ENCODE measurements around the gene CCSER1. TPM values are rescaled to one million over a fixed set of nuclear protein-coding genes. Genes with fewer than 3 reads are reported as not detected.

CCSER1 gene
- total RNA-seq, 1 donor from 2014 or later = 20.1 TPM

DNA sequence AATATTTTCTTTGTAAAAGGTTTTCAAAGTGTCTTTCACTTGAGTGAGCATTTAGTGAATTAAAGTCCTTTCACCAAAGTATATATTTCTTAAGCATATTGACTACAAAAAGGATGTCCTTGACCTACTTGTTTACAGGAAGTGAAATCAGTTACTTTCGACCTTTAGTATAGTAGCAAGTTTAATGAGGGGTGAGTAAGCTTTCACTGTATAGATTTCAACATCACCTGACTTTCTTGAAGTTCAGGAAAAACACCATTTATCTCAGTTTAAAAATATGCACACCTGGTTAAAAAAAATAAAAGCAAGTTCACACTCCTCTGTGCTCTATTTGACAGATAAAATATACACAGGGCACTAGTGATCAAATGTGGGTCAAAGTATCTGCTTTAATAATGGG is 88.1 kb downstream of the CCSER1 start:
- no peak overlapping the region for H3K4me3 Mint-ChIP-seq
- TF ChIP-seq, protein P1, sequence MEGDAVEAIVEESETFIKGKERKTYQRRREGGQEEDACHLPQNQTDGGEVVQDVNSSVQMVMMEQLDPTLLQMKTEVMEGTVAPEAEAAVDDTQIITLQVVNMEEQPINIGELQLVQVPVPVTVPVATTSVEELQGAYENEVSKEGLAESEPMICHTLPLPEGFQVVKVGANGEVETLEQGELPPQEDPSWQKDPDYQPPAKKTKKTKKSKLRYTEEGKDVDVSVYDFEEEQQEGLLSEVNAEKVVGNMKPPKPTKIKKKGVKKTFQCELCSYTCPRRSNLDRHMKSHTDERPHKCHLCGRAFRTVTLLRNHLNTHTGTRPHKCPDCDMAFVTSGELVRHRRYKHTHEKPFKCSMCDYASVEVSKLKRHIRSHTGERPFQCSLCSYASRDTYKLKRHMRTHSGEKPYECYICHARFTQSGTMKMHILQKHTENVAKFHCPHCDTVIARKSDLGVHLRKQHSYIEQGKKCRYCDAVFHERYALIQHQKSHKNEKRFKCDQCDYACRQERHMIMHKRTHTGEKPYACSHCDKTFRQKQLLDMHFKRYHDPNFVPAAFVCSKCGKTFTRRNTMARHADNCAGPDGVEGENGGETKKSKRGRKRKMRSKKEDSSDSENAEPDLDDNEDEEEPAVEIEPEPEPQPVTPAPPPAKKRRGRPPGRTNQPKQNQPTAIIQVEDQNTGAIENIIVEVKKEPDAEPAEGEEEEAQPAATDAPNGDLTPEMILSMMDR (IDR thresholded peaks at IDR 0.05) = no peak
- no peaks in the 10 kb centered on the region for H3K36me3 Mint-ChIP-seq (ENCODE audit: low read depth)
- no peak for ATAC-seq (ENCODE audit: low read depth)
- no peaks in the 10 kb centered on the region for H3K9me3 Mint-ChIP-seq
- no peak overlapping the region for H3K27ac Mint-ChIP-seq
- DNase-seq = no peak
- no peaks in the 10 kb centered on the region for H3K27me3 Mint-ChIP-seq
- ChIA-PET POLR2A (no interaction called here), CTCF (no interaction called here)
- intact Hi-C loops (cut with micrococcal nuclease) = no loop called here
- H3K4me1 Mint-ChIP-seq = peaks cover 8% of the 10 kb centered on the region

DNA sequence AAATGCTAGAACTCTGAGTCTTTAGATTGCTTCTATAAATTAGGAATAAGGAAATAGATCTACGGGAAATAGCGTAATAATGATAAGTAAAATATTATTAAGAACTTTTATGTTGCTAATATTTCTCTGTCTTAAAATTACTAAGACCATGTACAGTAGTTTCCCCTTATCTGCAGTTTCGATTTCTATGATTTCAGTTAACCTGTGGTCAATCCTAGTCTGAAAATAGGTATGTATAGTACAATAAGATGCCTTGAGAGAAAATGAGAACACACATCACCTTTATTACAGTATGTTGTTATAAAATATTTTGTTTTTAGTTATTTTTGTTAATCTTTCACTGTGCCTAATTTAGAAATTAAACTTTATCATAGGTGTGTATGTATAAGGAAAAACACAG is 92.6 kb downstream of the CCSER1 start:
- DNase-seq = no peak
- Mint-ChIP-seq H3K4me1 (peaks cover 11% of the 10 kb centered on the region), H3K9me3 (no peaks in the 10 kb centered on the region), H3K27ac (no peak overlapping the region), H3K4me3 (no peak overlapping the region), H3K27me3 (no peaks in the 10 kb centered on the region), H3K36me3 (ENCODE audit: low read depth) (no peaks in the 10 kb centered on the region)
- intact Hi-C loops (cut with micrococcal nuclease) = no loop called here
- TF ChIP-seq, protein P1 (IDR thresholded peaks at IDR 0.05) = no peak
- no peak for ATAC-seq (ENCODE audit: low read depth)
- ChIA-PET POLR2A (no interaction called here), CTCF (no interaction called here)

DNA sequence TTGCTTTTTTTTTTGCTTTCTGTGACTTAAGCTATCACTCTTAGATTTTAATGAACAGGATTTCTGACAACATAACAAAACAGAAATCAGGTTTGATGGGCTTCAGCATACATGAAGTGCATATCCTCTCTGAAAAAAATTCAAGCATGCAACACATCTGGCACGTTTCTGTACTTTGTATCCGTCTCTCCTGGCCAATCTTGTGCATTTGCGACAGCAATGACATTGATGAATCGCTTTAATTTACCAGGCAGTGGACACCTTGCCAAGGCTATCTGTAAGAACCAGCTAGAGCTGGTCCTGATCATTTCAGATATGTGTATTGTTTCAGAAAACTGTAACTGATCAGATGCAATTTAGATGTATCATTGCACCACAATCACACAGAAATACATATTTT is 93.3 kb downstream of the CCSER1 start:
- H3K4me3 Mint-ChIP-seq = no peak overlapping the region
- ATAC-seq (ENCODE audit: low read depth) (no peak), DNase-seq (no peak)
- intact Hi-C loops (cut with micrococcal nuclease) = no loop called here
- ChIA-PET CTCF (no interaction called here), POLR2A (no interaction called here)
- peaks cover 8% of the 10 kb centered on the region for H3K4me1 Mint-ChIP-seq
- TF ChIP-seq, protein P1 (IDR thresholded peaks at IDR 0.05) = no peak
- no peak overlapping the region for H3K27ac Mint-ChIP-seq
- H3K36me3 Mint-ChIP-seq (ENCODE audit: low read depth) = no peaks in the 10 kb centered on the region
- no peaks in the 10 kb centered on the region for H3K9me3 Mint-ChIP-seq
- no peaks in the 10 kb centered on the region for H3K27me3 Mint-ChIP-seq

DNA sequence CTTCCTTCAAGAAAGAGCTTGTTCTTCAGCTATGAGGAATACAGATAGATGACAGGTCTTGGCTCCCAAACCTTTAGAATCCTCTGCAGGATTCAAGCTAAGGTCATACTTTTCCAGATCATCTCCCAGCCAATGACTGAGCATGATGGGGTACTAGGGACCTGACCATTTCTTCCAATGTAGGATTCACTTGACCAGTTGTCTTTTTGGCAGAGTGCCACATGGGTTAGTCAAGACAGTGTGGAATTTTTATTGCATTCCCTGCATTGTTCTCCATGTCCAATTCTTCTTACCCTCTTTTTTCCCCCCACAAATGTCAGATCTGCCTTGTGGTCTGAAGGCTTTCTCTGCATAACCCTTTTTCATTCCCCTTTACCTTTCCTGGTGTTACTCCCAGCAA is 99.5 kb downstream of the CCSER1 start:
- H3K27me3 Mint-ChIP-seq = no peaks in the 10 kb centered on the region
- intact Hi-C loops (cut with micrococcal nuclease) = no loop called here
- ChIA-PET POLR2A (no interaction called here), CTCF (no interaction called here)
- no peaks in the 10 kb centered on the region for H3K36me3 Mint-ChIP-seq (ENCODE audit: low read depth)
- H3K4me1 Mint-ChIP-seq = peaks cover 2% of the 10 kb centered on the region
- no peaks in the 10 kb centered on the region for H3K9me3 Mint-ChIP-seq
- no peak for ATAC-seq (ENCODE audit: low read depth)
- TF ChIP-seq, protein P1 (IDR thresholded peaks at IDR 0.05) = no peak
- H3K4me3 Mint-ChIP-seq = no peak overlapping the region
- no peak overlapping the region for H3K27ac Mint-ChIP-seq
- no peak for DNase-seq

DNA sequence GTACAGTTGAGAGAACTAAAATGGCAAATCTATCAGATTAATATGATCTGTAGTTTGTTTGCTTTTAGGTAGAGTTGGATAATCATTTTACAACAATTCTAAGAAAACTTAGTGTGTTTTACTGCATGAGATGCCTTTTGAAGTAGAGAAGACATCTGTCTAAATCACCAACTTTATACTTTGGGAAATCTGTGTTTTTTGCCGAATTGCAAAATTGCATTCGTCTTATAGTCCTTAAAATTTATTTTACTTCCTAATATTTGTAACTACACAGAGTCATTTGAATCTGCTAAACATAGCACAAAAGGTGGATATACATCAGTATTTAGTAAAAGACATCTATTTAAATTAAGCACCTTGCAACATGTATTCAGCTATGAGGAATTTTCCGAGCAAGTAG is 100.0 kb downstream of the CCSER1 start:
- TF ChIP-seq, protein P1 (IDR thresholded peaks at IDR 0.05) = no peak
- ChIA-PET CTCF (no interaction called here), POLR2A (no interaction called here)
- Mint-ChIP-seq H3K4me3 (no peak overlapping the region), H3K4me1 (peaks cover 2% of the 10 kb centered on the region), H3K27ac (no peak overlapping the region), H3K36me3 (ENCODE audit: low read depth) (no peaks in the 10 kb centered on the region), H3K27me3 (no peaks in the 10 kb centered on the region), H3K9me3 (no peaks in the 10 kb centered on the region)
- ATAC-seq (ENCODE audit: low read depth) (no peak), DNase-seq (no peak)
- intact Hi-C loops (cut with micrococcal nuclease) = no loop called here
